Measurements from ENCODE around the gene MPHOSPH10.
"Not testable (repeated sequence)": the region's sequence is repeated elsewhere in the genome, so short reads cannot be mapped to it uniquely, and the experiment has no call there.

Gene MPHOSPH10, protein sequence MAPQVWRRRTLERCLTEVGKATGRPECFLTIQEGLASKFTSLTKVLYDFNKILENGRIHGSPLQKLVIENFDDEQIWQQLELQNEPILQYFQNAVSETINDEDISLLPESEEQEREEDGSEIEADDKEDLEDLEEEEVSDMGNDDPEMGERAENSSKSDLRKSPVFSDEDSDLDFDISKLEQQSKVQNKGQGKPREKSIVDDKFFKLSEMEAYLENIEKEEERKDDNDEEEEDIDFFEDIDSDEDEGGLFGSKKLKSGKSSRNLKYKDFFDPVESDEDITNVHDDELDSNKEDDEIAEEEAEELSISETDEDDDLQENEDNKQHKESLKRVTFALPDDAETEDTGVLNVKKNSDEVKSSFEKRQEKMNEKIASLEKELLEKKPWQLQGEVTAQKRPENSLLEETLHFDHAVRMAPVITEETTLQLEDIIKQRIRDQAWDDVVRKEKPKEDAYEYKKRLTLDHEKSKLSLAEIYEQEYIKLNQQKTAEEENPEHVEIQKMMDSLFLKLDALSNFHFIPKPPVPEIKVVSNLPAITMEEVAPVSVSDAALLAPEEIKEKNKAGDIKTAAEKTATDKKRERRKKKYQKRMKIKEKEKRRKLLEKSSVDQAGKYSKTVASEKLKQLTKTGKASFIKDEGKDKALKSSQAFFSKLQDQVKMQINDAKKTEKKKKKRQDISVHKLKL

DNA sequence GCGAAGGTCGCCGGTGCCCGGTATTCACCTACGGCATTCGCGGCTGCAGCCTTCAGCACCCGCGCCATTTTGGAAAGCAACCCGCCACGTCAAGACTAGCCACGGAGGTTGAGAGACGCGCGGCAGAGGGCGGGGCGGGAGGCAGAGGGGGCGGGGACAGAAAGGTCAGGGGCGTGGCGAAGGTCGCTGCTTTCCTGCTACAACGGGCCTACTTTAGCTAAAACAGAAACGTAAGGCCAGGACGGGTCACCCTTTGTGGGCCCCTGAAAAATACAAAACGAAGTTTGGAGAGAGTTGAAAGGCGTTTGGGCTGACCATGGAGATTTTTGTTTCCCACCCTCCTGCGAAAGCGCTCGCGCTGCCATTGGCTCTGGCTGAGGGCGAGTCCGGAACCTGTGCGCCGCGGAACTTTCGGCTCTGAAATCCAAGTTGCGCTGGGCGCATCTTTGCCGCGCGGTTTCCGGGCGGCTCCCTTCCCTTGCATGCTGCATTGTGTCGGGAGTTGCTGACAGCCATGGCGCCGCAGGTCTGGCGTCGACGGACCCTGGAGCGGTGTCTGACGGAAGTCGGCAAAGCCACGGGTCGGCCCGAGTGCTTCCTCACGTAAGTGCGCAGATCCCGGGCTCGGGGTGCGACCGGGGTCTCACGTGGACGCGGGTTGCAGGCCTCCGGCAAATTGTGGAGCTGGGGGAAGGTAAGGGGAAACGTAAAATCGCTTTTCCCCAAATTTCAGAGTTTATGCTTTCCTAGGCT is at the start of gene MPHOSPH10, which contains the start of gene MCEE:
Gene MPHOSPH10 (plus strand): TSS at position 483 of the 753 bp plus-strand sequence. CDS start 32 bp downstream, at position 515.
Gene MCEE (minus strand): TSS at position 78 of the 753 bp plus-strand sequence. CDS start 10 bp downstream, at position 68.
- DNase-seq: peak; percentile 49

DNA sequence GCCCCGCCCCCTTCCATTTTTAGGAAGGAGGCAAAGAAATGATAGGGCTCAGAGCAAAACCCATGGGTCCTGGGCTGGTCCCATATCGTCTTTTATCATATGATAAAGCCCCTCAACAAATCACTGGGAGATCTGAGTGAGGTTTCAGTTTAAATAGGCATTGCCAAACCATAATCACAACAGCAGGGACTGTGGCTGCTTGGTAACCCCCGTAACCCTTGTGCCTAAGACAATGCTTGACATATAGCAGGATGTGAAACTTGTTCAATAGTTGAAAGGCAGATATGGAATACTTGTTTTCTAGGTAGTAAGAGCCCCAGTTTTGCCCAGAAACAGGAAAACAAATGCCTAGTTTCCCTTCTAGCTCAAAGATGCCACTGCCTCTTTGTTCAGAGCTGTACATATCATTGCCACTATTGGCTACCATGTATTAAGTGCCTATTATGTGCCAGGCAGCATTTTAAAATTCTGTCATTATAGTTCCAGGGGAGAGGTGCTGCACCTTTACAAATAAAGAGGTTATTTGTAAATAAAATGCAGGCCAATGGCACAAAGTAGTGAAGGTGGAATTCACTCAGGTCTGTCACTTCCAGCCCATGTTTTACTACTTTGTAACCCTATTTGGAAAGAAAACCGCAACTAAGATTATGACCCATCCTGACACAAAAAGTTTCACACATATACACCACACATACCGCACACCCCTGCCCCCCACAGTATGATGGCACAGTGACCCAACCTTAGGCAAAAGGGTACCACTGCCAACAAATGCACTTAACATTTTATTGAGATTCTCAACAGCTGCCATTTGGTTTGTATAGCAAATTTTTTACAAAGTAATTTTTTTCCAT is 47.8 kb upstream of the MPHOSPH10 start:
- DNase-seq: no peak

DNA sequence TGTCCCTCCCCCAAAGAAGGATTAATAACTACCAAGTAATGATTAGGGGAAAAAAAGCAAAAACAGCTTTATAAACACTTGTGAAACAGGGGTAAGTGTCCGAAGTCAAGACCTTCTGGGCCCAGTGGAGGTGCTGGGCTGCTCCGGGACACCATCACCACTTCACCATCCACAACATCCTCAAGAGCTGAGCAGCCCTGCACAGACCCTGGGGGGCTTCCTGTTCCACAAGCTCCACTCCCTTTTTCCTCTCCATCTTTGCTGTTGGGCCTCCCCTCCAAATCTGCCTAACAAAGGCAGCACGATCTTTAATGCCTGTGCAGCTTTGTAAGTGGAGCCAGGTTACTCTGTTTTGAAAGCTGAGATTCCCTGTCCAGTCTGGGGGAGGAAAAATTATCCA is 47.1 kb upstream of the MPHOSPH10 start:
- not testable (repeated sequence) for DNase-seq

DNA sequence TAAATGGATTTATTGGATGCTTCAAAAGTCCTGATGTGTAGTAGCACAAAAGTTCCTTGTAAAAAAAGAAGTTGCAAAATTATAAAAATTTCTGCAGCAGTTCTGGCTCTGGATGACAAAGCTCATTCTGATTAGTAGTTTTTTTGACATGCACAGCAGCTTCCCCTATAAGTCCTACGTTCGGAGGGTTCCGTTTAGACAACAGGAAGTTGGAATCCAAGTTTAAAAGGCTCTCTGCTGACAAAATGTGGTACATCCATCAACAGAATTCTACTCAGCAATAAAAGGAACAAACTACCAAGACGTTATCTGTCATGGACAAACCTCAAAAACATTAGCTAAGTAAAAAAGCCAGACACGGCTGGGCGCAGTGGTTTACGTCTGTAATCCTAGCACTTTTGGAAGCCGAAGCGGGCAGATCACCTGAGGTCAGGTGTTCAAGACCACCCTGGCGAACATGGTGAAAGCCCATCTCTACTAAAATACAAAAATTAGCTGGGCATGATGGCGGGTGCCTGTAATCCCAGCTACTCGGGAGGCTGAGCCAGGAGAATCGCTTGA is 46.6 kb upstream of the MPHOSPH10 start:
- DNase-seq: not testable (repeated sequence)

DNA sequence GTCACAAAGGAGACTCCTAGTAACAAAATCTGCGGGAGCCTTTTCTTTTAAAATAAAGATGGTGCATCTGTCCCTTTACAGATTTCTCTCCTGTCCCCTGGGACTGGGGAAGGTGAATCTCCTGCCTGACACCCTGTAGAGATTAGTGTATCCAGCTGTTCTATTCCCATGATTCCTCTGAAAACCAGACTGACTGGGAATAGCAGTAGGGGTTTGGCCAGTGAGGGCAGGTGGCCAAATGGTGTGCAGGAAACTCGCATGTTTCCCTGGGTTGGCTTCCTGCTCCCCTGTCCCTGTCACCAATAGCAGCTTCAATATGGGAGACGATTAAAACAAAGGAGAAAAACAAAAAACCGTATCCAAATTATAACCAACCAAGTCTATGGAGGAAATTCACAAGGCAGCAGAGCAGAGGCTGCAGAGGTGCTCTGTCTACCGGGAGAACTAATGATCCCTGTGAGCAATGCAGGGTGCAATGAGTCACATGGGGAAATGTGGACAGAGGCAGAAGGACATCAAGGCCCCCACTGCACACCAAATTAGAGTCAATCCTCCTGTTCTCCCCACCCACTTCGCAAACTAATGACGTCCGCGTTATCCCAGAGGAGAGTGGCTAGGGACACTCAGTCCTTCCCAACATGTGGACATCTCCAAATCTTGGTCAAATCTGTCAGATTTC is 45.0 kb upstream of the MPHOSPH10 start:
- not testable (repeated sequence) for DNase-seq

DNA sequence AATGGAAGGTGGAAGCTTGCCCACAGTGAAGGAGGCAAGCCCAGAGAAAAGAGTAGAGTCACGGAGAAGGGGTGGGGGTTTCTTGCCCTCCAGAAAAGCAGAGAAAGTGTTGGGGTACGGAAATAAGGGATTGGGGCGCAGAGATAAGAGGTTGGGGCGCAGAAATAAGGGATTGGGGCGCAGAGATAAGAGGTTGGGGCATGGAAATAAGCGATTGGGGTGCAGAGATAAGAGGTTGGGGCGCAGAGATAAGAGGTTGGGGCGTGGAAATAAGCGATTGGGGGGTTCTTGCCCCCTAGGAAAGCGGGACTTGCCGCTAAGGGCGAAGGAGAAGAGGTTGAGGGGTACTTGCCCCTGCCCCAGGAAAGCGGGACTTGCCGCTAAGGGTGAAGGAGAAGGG is 41.0 kb upstream of the MPHOSPH10 start:
- DNase-seq: not testable (repeated sequence)

DNA sequence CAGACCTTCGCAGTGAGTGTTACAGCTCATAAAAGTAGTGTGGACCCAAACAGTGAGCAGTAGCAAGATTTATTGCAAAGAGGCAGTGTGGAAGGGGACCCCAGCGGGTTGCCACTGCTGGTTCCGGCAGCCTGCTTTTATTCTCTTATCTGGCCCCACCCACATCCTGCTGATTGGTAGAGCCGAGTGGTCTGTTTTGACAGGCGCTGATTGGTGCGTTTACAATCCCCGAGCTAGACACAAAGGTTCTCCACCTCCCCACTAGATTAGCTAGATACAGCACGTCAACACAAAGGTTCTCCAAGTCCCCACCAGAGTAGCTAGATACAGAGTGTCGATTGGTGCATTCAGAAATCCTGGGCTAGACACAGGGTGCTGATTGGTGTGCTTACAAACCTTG is 38.6 kb upstream of the MPHOSPH10 start:
- not testable (repeated sequence) for DNase-seq

DNA sequence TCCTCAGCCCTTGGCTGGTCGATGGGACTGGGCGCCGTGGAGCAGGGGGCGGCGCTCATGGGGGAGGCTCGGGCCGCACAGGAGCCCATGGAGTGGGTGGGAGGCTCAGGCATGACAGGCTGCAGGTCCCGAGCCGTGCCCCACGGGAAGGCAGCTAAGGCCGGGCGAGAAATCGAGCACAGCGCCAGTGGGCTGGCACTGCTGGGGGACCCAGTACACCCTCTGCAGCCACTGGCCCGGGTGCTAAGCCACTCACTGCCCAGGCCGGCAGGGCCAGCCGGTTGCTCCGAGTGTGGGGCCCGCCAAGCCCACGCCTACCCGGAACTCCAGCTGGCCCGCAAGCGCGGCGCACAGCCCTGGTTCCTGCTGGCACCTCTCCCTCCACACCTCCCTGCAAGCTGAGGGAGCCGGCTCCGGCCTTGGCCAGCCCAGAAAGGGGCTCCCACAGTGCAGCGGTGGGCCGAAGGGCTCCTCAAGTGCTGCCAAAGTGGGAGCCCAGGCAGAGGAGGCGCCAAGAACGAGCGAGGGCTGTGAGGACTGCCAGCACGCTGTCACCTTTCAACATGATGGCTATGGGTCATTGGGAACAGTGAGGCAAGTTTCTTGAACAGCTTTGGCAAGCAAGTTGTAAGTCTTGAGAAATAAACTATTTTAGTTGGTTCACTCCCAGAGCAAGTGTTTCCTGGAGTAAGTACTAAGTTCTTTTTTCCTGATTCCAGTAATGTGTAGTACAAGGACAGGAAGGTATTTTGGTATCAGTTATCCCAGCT is 37.8 kb upstream of the MPHOSPH10 start:
- not testable (repeated sequence) for DNase-seq

DNA sequence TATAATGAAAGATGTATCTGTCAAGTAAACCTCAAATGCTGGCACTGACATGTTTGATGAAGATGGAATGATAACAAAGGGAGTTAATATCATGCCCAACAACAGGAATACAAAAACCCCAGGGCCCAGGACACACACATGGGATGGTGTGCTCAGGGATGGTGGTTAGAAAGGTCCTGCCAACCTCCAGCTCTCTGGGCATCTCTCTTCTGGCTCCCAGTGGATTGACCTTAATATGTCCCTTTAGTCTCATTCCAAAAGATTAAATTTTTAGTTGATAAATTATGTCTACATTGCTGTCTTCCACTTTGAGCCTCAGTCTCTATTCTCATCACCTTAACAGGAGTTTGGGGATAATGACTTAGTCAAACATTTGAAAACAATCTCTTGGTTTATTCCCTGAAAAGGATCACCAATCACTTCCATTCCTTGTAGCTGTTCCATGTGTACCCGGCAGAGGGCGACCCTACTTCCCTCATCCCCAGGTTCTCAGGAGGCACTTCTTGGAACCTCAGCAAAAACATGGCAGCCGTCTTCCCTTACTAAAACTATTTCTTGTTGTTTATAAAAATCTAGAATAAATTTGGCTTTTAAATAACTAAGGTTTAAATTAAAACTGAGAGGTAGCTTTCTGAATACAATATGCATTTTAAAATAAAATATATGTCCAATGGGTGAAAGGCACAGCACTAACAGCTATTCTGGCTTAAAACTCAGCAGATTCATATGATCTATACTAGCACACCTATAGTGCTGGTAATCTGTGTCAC is 30.1 kb upstream of the MPHOSPH10 start:
- no peak for DNase-seq

DNA sequence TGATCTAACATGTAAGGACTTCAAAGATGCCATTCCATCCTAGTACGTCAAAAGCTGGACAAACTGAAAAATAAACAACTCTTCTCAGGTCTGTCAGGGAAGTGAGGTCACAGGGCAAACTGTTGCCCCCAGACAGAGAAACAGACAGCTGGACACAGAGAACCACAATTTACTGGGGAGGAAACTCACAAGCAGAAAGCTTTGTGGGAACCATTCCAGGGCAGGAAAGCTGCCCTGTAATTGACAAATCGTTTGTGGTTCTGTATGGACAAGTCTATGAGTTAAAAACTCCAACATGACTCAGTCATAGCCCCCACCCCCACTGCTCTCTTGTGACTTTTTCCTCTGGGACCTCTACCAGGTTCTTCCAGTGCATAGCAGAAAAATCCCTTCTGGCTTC is 28.8 kb upstream of the MPHOSPH10 start:
- no peak for DNase-seq

DNA sequence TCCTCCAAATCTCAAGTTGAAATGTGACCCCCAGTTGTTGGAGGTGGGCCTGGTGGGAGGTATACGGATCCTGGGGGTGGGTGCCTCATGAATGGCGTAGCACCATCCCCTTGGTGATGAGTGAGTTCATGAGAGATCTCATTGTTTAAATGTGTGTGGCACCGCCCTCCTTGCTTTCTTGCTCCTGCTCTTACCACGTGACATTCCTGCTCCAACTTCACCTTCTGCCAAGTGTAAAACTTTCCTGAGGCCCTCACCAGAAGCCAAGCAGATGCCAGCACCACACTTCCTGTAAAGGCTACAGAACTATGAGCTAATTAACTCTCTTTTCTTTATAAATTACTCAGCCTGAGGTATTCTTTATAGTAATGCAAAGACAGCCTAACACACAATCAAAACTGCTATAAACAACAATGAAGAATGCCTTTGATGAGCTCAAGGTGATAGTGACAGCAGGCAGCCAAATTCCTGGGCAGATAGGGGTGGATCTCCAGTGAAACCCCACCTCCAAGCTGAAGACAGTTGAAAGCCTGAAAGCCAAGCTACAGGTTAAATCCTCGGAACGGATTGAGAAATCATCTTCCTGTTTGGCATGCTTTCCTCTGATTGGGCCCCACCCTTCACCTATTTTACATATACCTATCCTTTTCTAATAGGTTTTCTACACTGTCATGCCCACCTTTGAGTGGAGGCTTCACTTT is 27.3 kb upstream of the MPHOSPH10 start:
- no peak for DNase-seq

DNA sequence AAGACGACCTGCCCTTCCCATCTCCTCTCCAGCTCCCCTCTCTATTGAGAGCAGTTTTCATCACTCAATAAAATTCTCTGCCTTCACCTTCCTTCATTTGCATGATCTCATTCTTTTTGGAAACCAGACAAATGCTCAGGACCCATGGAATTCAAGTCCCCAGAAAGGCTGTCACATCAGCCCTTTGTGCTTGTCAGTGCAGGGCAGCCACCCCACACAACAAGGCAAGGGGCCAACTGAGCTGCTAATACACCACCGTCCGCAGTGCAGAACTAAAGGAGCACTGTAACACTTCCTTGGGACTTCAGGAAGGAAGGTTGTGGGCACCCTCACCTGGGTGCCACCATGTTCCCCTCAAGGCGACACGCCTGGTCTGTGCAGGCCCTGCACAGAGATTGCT is 26.6 kb upstream of the MPHOSPH10 start:
- DNase-seq: no peak

DNA sequence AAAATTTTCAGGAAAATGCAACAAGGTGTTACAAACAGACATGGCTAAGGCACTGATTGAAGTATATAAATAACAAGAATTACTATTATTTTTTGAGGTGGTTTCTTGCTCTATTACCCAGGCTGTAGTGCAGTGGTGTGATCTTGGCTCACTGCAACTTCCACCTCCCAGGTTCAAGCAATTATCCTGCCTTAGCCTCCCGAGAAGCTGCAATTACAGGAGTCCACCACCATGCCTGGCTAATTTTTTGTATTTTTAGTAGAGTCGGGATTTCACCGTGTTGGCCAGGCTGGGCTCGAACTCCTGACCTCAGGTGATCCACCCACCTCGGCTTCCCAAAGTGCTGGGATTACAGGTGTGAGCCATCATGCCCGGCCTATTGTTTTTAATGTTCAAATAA is 24.0 kb upstream of the MPHOSPH10 start:
- not testable (repeated sequence) for DNase-seq

DNA sequence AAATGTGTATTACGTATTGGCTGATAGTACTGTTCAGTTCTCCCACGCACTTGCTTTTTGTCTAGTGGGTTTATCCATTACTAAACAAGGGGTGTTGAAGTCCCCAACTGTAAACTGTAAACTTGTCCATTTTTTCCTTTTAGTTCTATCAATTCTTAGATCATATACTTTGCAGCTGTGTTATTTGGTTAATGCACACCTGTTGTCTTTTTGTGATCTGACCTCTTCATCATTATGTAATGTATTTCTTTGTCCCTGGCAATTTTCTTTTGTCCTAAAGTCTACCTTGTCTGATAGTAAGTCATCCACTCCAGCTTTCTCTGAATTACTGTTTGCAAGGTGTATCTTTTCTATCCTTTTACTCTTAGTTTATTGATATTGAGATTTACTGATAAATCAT is 22.3 kb upstream of the MPHOSPH10 start:
- no peak for DNase-seq

DNA sequence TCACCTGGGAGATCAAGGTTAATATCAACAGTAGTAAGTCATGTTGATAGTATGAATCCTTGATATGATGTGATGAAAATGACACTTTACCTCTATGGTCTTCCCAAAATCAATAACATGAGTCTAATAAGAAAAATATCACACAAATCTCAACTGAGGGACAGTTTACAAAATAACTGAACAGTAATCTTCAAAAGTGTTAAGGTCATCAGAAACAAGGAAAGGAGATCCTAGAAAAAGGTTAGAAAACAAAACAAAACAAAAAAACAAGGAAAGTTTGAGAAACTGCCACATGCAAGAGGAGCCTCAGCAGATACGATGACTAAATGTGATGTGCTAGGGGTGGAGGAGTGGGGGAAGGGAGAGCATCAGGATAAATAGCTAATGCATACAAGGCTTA is 16.6 kb upstream of the MPHOSPH10 start:
- DNase-seq: no peak

DNA sequence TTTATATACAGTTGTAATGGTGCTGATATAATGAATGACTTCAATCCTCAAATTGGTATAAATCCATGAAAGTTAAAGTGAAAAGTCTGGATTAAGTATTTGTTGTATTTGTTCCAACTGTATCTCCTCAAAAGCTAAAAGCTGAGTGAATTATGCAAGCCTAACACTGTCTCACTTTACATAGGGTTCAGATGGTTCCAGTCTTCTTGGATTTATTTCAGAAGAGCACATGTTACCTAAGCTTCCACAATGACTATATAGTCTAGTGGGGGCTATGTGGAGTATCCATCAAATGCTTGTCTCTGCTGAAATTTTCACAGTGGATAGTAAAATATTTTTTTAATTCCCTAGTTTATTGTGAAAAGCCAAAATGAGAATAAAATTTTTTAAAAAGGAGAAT is 13.4 kb upstream of the MPHOSPH10 start:
- no peak for DNase-seq

DNA sequence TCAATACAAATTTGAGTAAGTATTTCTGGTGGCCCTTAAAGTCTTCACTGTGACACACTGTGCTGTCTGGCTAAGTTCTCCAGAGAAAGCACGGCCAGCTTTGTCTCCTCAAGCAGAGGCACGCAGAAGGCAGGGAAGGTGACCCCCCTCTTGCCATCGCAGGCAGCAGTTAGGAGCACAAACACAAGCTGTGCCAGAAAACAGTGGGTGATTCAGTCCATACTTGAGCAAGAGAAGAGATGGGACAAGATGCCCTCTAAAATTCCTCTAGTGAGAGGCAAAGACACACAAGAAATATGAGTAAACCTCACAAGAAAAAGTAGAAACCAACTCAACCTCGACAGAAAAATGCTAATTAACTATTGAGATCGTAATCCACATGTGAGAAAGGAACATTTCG is 10.2 kb upstream of the MPHOSPH10 start:
- DNase-seq: no peak

DNA sequence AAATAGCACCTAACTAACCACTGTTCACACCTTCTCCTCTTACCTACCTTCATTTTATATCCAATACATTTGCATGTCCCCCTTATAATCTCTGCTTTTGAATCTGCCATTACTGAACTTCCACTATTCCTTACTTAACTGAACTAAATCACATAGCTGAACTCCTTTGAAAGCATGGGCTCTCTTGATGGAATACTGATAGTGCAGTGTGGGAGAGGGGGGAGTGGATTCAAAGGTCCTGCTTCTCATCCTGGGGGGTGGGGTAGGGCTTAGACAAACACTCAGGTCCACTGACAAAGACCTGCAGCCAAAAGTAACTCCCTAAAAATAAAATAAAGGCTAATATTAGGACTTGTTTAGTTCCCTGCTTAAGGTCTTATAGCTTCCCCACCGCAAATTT is 9.0 kb upstream of the MPHOSPH10 start:
- no peak for DNase-seq
